ENCODE results near the gene CCDC97. TPM values are rescaled to one million over a fixed set of nuclear protein-coding genes. Genes with fewer than 3 reads are reported as not detected.
"Not testable (repeated sequence)": the region's sequence is repeated elsewhere in the genome, so short reads cannot be mapped to it uniquely, and the experiment has no call there.

The CCDC97 gene
- total and polyA plus RNA-seq, 8 donors = 25.3 to 36.9 (median 31.9) TPM

GRCh38 chr19:41334793-41335192 is 24.8 kb downstream of the CCDC97 start:
- Histone ChIP-seq H3K27ac (peak overlapping the region in 1 of 2 donors; percentile 89), H3K27me3 (no peaks in the 10 kb centered on the region), H3K4me3 (peak overlapping the region in 1 of 2 donors; percentile 8), H3K9me3 (no peaks in the 10 kb centered on the region), H3K36me3 (peaks cover 0 to 76% of the 10 kb centered on the region in 2 donors), H3K4me1 (peaks cover 0 to 59% of the 10 kb centered on the region in 2 donors)
- intact Hi-C loops (cut with DNase I) = no loop called here
- DNase-seq (no peak), ATAC-seq (peak; percentile 63)
- TF ChIP-seq CTCF (IDR thresholded peaks at IDR 0.05) = no peak

DNA sequence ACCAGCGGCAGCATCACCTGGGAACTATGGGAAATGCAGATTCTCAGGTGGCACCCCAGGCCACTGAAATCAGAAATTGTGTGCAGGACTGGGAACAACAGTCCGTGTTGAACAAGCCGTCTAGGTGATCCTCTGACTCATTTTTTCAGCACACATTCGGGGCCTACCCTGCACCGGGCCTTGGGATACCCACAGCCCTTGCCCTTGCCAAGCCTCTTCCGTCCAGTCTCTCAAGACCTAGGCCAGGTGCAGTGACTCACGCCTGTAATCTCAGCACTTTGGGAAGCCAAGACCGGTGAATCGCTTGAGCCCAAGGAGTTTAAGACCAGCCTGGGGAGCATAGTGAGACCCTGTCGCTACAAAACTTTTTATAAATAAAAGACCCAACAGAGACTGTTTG is 25.5 kb downstream of the CCDC97 start:
- peaks cover 0 to 76% of the 10 kb centered on the region in 2 donors for H3K36me3 ChIP-seq
- H3K4me3 ChIP-seq = no peak overlapping the region
- peak overlapping the region in 1 of 2 donors; percentile 89 for H3K27ac ChIP-seq
- ATAC-seq (no peak), DNase-seq (no peak)
- peaks cover 0 to 57% of the 10 kb centered on the region in 2 donors for H3K4me1 ChIP-seq
- H3K27me3 ChIP-seq = no peaks in the 10 kb centered on the region
- no peaks in the 10 kb centered on the region for H3K9me3 ChIP-seq
- no peak for TF ChIP-seq CTCF (IDR thresholded peaks at IDR 0.05)
- intact Hi-C loops (cut with DNase I) = no loop called here

GRCh38 chr19:41339936-41340335 is 30.0 kb downstream of the CCDC97 start:
- Histone ChIP-seq H3K4me3 (no peak overlapping the region), H3K27me3 (no peaks in the 10 kb centered on the region), H3K4me1 (peaks cover 0 to 71% of the 10 kb centered on the region in 2 donors), H3K9me3 (no peaks in the 10 kb centered on the region), H3K36me3 (peaks cover 0 to 91% of the 10 kb centered on the region in 2 donors), H3K27ac (no peak overlapping the region)
- intact Hi-C loops (cut with DNase I) = no loop called here
- ATAC-seq (no peak), DNase-seq (no peak)
- TF ChIP-seq CTCF (IDR thresholded peaks at IDR 0.05) = no peak

DNA sequence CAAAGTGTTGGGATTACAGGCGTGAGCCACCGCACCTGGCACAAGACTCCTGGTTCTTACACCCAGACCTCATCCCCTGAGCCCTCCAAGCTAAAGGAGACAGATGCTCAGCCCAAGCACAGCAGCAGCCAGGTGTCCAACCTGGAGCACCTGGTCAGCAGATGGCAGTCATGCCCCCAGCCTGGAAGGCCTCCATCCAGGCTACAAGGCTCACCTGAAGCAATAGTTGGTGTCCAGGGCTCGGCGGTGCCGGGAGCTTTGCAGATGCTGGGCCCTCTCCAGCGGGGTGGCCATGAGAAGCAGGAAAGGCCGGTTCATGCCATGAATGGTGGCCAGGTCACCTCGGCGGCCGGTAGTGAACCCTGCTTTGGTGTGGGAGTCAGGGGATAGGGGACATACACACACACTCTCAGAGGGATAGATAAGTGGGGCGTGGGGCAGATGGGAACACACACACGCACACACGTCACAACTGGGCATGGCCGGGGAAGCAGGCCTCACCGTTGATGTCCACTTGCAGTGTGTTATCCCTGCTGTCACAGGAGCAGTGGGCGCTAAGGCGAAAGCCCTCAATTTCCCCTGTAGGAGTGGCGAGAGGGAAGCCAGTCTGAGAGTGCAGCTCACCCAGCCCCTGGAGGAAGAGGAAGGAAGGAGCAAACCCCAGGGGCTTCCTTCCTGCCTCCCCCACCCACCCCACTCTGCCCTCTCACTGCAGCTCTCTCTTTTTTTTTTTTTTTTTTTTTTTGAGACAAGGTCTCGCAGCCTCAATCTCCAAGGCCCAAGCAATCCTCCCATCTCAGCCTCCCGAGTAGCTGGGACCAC is 31.9 kb downstream of the CCDC97 start:
- peaks cover 0 to 56% of the 10 kb centered on the region in 2 donors for H3K4me1 ChIP-seq
- peak overlapping the region in 1 of 2 donors; percentile 43 for H3K27ac ChIP-seq
- intact Hi-C loops (cut with DNase I) = no loop called here
- DNase-seq (no peak), ATAC-seq (peak; percentile 75)
- H3K27me3 ChIP-seq = no peaks in the 10 kb centered on the region
- H3K9me3 ChIP-seq = no peaks in the 10 kb centered on the region
- TF ChIP-seq CTCF (IDR thresholded peaks at IDR 0.05) = no peak
- H3K36me3 ChIP-seq = peaks cover 0 to 95% of the 10 kb centered on the region in 2 donors
- H3K4me3 ChIP-seq = peak overlapping the region in 1 of 2 donors; percentile 21

- intact Hi-C loops (cut with DNase I) = no loop called here
- Histone ChIP-seq H3K4me1 (peaks cover 0 to 60% of the 10 kb centered on the region in 2 donors), H3K27ac (peak overlapping the region in 1 of 2 donors; percentile 23), H3K36me3 (peaks cover 0 to 87% of the 10 kb centered on the region in 2 donors), H3K9me3 (no peaks in the 10 kb centered on the region), H3K4me3 (no peak overlapping the region), H3K27me3 (no peaks in the 10 kb centered on the region)
- no peak for TF ChIP-seq CTCF (IDR thresholded peaks at IDR 0.05)
- DNase-seq = no peak
- no peak for ATAC-seq
These were observed 34.2 kb downstream of the CCDC97 start for GRCh38 chr19:41344162-41344561.

GRCh38 chr19:41346916-41347315 is 36.9 kb downstream of the CCDC97 start:
- H3K4me3 ChIP-seq; ATAC-seq; intact Hi-C loops (cut with DNase I); H3K9me3 ChIP-seq; H3K27me3 ChIP-seq; H3K27ac ChIP-seq; DNase-seq: not testable (repeated sequence)
- Histone ChIP-seq H3K36me3 (peaks cover 0 to 60% of the 10 kb centered on the region in 2 donors), H3K4me1 (peaks cover 5 to 59% of the 10 kb centered on the region in 2 donors)

Measured in left lung (tissue), 10 donors.